LNCaP clone FGC (cell line): ENCODE results near the gene CD274.
A peak's percentile ranks its signal among the peaks of the same experiment; 100 is the strongest.

ENCODE experiments used
- DNase-seq: peaks from one replicate; pipeline ENCODE4 v3.0.0-alpha.2; 2011; ENCODE audit warnings: low read depth
- H3K4me3 ChIP-seq: 2 replicates; pipeline ENCODE4 v1.5.1; 2011; ENCODE audit warnings: mild to moderate bottlenecking, low read depth, low read length, control low read depth
- CTCF ChIP-seq: IDR thresholded peaks from 2 replicates; pipeline ENCODE4 v1.5.1; 2012; ENCODE audit warnings: mild to moderate bottlenecking; ENCODE audit not compliant: control insufficient read depth, insufficient read depth; ENCODE audit errors: extremely low read depth

The CD274 gene

DNA sequence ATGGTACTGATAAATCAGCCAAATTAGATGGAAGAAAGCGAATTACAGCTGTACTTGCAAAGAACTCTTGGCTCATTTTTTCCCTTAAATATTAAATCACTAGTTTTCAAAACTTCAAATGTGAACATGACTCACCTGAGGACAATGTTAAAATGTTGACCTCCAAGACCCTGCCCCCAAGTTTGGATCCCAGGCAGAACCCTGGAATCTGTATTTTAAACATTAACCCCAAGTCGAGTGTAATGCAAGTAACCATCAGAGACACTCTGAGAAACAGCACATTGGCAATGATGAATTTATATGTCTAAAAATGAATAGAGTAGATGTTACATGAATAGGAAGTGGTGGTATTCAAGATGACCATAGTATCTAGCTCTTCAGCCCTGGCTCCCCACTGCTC, 2.3 kb upstream of the CD274 start:
- TF ChIP-seq CTCF, result no peak
- DNase-seq, result no peak
- H3K4me3 ChIP-seq, result no peak overlapping the region

DNA sequence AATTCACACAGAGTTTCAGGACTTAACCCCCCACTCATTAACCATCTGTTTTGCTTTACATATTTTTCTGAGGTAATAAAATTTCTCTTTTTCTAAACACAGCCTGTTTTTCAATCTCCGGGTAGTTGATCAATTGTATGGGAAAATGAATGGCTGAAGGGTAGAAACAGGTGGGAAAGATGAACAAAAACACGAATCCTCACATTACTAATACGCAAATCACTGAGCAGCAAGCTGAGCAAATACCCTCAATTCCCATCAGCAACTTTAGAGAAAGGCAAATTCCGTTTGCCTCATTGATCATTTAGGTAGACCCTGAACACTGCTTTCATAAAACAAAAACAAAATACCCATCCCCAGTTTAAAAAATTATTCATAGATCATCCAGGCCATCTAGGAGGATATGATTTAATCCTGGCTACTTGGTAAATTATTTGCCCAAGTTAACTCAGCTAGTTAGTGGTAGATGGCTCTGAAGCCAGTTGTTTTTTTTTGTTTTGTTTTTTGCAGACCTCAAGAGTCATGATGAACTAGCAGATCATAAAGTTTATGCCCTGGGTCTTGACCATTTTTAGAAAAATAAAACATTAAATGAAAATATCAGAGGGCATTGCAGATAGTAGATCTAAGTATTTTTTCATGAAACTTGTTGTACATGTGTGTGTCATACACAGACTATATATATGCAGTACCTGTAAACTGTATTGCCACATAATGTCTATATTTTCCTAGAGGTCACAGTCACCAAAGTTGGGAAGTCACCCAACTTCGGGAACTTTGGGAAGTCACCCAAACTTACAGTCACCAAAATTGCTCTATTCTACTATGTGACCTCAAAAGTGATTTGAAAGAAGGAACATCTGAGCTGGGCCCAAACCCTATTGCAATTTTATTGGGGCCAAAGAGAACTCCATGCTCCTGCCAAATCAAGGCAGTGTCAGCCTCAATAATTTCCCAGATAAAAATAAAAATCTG, 1.6 kb upstream of the CD274 start:
- DNase-seq, result no peak
- H3K4me3 ChIP-seq, result no peak overlapping the region
- no peak for TF ChIP-seq CTCF

GRCh38 chr9:5449521-5450358, 602 bp upstream of the CD274 start:
- H3K4me3 ChIP-seq, result peak overlapping the region; percentile 55
- DNase-seq, result no peak
- no peak for TF ChIP-seq CTCF

- TF ChIP-seq CTCF, result no peak
- DNase-seq, result no peak
- no peak overlapping the region for H3K4me3 ChIP-seq
Measured at GRCh38 chr9:5452286-5452609, 1.9 kb downstream of the CD274 start.

DNA sequence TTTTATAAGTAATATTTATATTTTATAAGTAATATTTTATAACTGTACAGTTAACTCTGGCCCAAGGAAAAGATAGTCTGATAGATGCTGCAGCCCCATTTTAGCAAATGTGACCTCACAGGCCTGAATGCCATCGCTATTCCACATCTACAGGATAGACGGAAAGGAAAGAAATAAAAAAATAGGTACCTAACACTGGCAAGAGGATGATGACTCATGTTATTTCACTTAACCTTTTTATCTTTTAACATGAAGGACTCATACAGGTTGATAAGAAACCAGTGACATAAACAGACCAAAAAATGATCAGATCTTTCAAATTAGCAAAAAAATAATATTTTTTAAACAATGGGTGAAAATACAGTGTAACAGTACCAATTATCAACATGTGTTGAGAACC, 2.7 kb downstream of the CD274 start:
- TF ChIP-seq CTCF, result no peak
- no peak overlapping the region for H3K4me3 ChIP-seq
- DNase-seq, result no peak

- TF ChIP-seq CTCF, result no peak
- no peak for DNase-seq
Measured at GRCh38 chr9:5453673-5454072, 3.3 kb downstream of the CD274 start.

More at GRCh38 chr9:5453673-5454072, 3.3 kb downstream of the CD274 start:
- H3K4me3 ChIP-seq, result no peak overlapping the region
